A204.1 (cell line): ENCODE data around the gene MYBPC3.

Source experiments
- FAIRE-seq: peaks from 2 replicates; lab custom pipeline; 2012; peaks lifted over from hg19 to GRCh38; lab: Jason Lieb, UNC

MYBPC3 gene

DNA sequence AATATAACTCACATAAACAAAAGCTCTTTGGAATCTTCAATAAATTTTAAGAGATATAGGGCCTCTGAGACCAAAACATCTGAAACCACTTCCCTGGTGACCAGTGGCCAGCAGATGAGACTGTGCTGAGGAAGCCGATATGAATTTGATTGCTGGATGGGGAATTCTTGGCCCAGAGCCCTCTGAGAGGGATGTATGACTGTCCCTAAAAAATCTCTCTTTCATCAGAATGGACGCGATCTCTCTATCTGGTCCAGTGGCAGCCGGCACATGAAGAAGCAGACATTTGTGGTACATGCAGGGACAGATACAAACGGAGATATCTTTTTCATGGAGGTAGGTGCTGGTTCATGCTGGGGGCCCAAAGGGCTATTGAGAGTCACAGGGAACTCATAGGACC is 37.5 kb downstream of the MYBPC3 start:
- no peak for FAIRE-seq

DNA sequence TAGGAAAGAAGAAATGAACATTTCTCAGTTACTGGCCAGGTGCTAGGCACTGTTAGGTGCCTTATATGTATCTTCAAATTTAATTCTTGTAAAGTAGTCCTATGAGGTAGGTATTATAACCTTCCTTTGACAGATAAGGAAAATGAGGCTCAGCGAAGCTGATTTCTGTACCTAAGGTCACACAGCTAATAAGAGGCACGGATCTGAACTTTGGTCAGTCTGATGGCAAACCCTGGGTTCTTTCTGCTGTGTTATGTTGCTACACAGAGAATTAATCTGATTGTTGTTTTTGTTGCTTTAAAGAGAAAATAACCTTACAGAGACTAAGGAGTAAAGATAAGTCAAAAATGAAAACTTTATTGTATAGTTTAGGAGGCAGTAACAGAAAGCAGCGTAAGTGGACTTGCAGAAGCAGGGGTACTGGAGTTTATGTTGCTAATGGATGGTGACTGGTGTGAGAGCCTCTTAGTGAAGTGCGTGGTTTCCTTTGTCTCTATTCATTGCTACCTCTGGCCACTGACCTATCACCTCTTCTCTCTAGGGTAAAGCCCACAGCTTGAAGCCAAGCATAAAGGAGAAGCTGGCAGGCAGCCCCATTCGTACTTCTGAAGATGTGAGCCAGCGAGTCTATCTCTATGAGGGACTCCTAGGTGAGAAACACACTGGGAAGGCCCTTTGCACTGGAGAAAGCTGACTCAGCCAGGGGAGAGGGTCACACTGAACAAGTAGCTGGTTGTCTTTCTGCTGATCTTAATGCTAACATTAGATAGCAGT is 44.3 kb downstream of the MYBPC3 start:
- FAIRE-seq = no peak

DNA sequence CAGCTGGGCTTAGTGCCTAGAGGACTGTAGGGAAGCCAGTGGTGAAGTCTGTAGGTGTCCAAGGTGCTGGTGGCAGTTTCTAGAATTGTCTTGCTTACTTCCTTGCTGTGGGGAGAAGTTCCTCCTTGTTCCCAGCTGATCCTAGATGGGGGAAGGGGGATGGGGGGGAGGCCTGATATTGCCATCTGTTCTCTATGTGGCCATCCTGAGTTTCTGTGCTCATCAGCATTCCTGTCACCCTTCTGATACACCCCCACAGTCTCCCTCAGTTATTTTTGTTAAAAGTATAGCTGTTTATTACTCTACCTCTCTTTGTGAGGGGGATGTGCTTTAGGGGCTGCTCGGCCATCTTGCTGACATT is 46.0 kb downstream of the MYBPC3 start:
- FAIRE-seq = no peak

DNA sequence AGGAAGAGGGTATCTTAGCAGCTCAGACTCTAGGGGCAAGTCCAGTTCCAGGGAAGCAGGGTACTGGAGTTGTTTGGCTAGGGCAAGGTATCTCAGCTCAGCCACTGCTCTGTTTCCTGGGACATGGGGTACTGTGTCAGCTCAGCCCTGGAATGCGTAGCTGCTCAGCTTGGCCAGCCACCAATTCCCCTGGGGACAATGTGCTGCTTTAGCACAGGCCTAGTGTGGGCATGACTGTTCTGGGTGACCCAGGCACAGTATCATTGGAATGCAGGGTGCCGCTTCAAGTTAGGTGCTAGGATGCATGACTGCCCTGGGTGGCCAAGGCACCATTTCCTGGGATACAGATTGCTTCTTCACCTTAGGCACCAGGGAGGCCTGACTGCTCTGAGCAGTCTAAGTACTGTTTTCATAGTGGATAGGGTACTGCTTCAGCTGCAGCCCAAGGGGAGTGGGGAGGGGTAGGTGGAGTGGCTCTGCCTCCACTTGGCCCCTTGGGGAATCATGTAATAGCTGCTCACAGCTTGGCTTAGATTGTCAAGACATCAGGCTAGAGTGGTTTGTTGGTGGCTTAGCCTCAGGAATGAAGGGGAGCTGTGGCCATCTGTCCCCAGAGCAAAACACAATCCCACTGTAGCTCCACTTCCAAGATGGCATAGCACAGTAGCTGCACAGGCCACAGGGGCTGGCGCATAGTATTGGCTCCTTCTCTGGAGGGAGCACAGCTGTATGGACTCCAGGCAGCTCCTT is 46.6 kb downstream of the MYBPC3 start:
- no peak for FAIRE-seq

DNA sequence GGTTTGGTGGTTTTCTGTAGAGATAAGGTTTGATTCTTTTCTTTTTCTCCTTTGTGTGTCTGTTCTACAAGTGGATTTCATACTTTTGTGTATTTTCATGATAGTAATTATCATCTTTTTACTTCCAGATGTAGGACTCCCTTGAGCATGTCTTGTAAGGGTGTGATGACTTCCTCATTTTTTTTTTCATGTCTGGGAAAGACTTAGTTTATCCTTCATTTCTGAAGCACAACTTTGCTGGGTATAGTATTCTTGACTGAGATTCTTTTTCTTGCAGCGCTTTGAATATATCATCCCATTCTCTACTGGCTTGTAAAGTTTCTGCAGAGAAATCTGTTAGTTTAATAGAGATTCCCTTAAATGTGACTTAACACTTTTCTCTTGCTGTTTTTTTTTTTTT is 49.6 kb downstream of the MYBPC3 start:
- no peak for FAIRE-seq

DNA sequence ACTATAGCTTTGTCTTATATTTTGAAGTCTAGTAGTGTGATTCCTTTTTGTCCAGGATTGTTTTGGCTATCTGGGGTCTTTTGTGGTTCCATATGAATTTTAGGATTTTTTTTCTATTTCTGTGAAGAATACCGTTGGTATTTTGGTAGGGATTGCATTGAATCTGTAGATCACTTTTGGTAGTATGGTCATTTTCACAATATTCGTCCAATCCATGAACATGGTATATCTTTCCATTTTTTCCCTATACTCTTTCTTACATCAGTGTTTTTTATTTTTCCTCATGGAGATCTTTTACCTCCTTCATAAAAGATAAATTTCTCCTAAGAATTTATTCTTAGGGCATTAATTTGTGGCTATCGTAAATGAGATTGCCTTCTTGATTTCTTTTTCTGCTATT is 53.4 kb downstream of the MYBPC3 start:
- no peak for FAIRE-seq

DNA sequence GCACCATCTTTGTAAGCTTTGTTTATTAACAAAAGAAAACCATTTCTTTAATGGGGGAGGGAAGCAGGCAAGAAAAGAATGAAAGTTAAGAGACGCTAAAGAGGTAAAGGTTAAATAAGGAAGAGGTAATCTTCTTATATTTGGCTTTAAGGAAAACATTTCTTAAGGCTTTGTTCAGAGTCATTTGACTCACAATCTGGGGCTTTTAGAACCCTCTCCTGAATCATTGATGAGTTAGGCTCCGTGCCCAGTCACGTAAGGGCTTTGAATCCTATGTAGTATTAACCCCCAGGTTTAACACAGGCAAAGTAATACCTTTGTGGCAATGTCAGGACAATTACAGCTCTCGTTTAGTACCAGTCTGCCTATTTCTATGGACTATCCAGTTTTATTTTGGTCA is 56.5 kb downstream of the MYBPC3 start:
- FAIRE-seq = no peak

DNA sequence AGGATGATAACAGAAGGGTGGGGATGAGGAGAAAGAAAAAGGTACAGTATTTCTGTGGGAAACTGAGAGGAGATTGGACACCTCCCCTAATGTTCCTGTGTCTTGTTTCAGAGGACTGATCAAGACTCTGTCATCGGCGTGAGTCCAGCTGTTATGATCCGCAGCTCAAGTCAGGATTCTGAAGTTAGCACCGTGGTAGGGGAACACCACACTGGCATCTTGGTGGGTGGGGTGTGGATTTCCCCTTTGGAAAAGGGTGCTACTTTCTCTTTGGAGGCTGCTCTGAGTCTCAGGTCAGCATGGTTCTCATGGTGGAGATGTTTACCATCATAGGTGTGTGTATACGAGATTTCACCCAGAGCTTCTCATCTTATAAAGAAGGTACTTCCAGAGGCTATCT is 57.1 kb downstream of the MYBPC3 start:
- no peak for FAIRE-seq

DNA sequence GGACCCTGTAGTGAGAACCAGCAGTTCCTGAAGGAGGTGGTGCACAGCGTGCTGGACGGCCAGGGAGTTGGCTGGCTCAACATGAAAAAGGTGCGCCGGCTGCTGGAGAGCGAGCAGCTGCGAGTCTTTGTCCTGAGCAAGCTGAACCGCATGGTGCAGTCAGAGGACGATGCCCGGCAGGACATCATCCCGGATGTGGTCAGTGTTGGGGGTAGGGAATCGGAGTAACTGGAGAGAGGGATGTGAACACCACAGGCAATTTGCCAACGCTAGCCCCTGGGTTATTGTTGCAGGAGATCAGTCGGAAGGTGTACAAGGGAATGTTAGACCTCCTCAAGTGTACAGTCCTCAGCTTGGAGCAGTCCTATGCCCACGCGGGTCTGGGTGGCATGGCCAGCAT is 62.6 kb downstream of the MYBPC3 start:
- FAIRE-seq = no peak

DNA sequence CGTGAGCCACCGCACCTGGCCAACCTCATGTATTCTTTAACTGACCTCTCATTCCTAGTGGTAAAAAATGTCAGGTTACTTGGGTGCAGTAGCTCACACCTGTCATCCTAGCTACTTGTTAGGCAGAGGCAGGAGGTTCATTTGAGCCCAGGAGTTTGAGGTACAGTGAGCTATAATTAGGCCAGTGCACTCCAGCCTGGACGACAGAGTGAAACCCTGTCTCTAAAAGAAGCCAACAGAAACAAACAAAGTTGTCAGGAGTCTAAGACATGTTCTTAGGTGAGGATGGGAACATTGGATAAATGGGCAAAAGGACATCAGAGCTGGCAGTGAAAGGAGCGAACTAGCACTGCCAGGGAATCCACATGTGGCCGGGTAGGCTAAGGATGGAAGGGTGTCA is 64.4 kb downstream of the MYBPC3 start:
- FAIRE-seq = no peak

DNA sequence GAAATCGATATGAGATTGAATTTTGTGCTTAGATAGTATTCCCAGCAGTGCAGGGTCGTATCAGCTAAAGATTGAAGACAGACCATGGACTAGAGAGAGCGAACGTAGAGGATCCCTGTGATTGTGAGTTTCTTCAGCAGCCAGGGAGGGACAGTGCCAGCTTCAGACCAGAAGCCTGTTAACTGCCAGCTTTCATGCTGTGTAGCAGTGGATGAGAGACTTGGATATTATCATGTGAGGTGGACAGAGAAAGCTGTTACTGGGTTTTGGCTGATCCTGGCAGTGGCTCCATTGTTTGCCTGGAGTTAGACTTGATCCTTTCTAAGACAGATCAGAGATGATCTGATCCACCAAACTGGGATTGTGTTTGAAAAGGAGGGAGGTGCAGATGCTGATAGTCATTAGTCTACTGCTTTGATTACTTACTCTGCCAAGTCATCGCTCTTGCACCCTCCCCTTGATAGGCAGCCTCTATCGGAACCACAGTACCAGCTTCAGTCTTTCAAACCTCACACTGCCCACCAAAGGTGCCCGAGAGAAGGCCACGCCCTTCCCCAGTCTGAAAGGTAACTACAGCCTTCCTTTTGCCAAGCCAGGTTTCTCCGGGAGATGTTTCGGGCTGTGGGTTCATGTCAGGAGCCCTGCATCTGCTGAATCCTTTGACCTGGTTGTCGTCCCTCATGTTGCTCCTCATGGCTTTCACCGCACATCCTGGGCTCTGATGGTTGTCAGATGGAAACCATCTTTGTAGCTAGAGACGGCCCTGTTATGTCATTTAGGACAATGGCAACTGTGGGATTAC is 66.3 kb downstream of the MYBPC3 start:
- no peak for FAIRE-seq

DNA sequence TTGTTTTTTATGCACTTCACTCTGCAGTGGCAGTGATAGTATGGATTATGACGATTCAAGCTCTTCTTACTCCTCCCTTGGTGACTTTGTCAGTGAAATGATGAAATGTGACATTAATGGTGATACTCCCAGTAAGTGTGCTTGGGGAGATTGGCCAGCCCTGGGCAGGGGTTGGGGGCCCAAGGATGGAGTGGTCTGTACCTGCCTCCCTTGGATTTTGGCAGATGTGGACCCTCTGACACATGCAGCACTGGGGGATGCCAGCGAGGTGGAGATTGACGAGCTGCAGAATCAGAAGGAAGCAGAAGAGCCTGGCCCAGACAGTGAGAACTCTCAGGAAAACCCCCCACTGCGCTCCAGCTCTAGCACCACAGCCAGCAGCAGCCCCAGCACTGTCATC is 68.4 kb downstream of the MYBPC3 start:
- FAIRE-seq = no peak

DNA sequence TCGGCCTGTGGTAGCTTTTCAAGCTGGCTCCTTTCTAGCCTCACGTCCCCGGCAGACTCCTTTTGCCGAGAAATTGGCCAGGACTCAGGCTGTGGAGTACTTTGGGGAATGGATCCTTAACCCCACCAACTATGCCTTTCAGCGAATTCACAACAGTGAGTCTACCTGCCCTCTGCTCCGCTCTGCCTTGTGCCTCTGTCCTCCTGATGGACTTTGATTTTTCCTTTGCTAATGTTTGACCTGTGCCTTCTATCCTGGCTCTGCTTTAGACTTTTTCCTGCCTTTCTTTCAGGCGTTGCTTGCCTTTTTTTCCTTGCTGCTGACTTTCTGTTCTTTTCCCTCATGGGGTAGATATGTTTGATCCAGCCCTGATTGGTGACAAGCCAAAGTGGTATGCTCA is 70.0 kb downstream of the MYBPC3 start:
- no peak for FAIRE-seq
